B cell (primary cell): ENCODE measurements around the gene FAM120B. TPM values are rescaled to one million over a fixed set of nuclear protein-coding genes. Genes with fewer than 3 reads are reported as not detected.

Experiments used
- ATAC-seq: fragments of 200-7000 bp; cut with Tn5 transposase; one replicate; pipeline ENCODE4 v1.10.0; 2021; ENCODE audit warnings: low read depth, mild to moderate bottlenecking, moderate number of reproducible peaks, moderate library complexity
- CTCF ChIA-PET: fragments of 350-600 bp; sonication (Branson Sonifier 250); formaldehyde crosslinking; loops from one replicate; lab custom pipeline; 2021; ENCODE audit warnings: antibody characterized with exemption, inconsistent platforms; lab: Charles Lee
- POLR2A ChIA-PET: fragments of 350-600 bp; sonication (Branson Sonifier 250); formaldehyde crosslinking; loops from one replicate; lab custom pipeline; 2021; ENCODE audit warnings: antibody characterized with exemption; lab: Charles Lee
- DNase-seq: peaks from one replicate; pipeline ENCODE4 v3.0.0; 2013
- H2AFZ ChIP-seq: 2 replicates; pipeline ENCODE4 v1.6.1; 2012; ENCODE audit warnings: mild to moderate bottlenecking, low read depth, low read length; ENCODE audit not compliant: insufficient read depth, poor library complexity, severe bottlenecking
- H3K27ac ChIP-seq, 2 donors: 1 replicate in 1 of 2; 2 replicates in 1 of 2; pipeline ENCODE4 v1.5.1; 2012 to 2013; ENCODE audit warnings: low read length in 2 of 2, mild to moderate bottlenecking in 2 of 2, moderate library complexity in 1 of 2
- H3K27me3 ChIP-seq, 4 experiments: fragments of 200-600 bp in 1 of 4; sonication (generic) in 1 of 4; replicated peaks in 1 of 4; 1 replicate in 2 of 4; 2 replicates in 2 of 4; pipeline versions ENCODE4 v1.6.1 to v1.7.0; 2013 to 2016; ENCODE audit warnings: low read length in 3 of 4, mild to moderate bottlenecking in 2 of 4, mixed read lengths in 1 of 4, moderate library complexity in 1 of 4; ENCODE audit not compliant: insufficient read depth in 4 of 4, control insufficient read depth in 3 of 4; ENCODE audit errors: control extremely low read depth in 1 of 4
- H3K36me3 ChIP-seq, 2 experiments: replicated peaks in 1 of 2; 1 replicate in 1 of 2; 2 replicates in 1 of 2; pipeline versions ENCODE4 v1.6.1 to v1.7.1; 2013; ENCODE audit warnings: low read length in 1 of 2; ENCODE audit not compliant: insufficient read depth in 2 of 2, control insufficient read depth in 1 of 2; ENCODE audit errors: control extremely low read depth in 1 of 2, extremely low read depth in 1 of 2
- H3K4me1 ChIP-seq, 2 donors: fragments of 200-600 bp in 1 of 2; sonication (generic) in 1 of 2; 1 replicate in 1 of 2; 2 replicates in 1 of 2; pipeline versions ENCODE4 v1.5.1 to v1.6.1; 2013 to 2017; ENCODE audit warnings: low read length in 2 of 2; ENCODE audit not compliant: control insufficient read depth in 2 of 2, insufficient read depth in 2 of 2
- H3K4me2 ChIP-seq: replicated peaks from 2 replicates; pipeline ENCODE3; 2012; ENCODE audit warnings: mild to moderate bottlenecking, low read depth, low read length; ENCODE audit not compliant: poor library complexity, severe bottlenecking
- H3K4me3 ChIP-seq, 5 experiments: fragments of 200-600 bp in 1 of 5; sonication (generic) in 1 of 5; 1 replicate in 3 of 5; 2 replicates in 2 of 5; pipeline versions ENCODE4 v1.5.1 to v1.7.0; 2011 to 2016; ENCODE audit warnings: low read length in 4 of 5, mild to moderate bottlenecking in 4 of 5, low read depth in 2 of 5, control low read depth in 1 of 5, moderate library complexity in 1 of 5; ENCODE audit not compliant: insufficient read depth in 1 of 5; ENCODE audit errors: control extremely low read depth in 1 of 5, extremely low read depth in 1 of 5
- H3K79me2 ChIP-seq: fragments of 200-600 bp; sonication (generic); one replicate; pipeline ENCODE4 v1.6.0; 2016; ENCODE audit warnings: low read length; ENCODE audit not compliant: control insufficient read depth, insufficient read depth
- H3K9ac ChIP-seq: fragments of 200-600 bp; sonication (generic); 2 replicates; pipeline ENCODE4 v1.6.1; 2017; ENCODE audit warnings: mild to moderate bottlenecking, low read length, moderate library complexity
- H3K9me3 ChIP-seq, 3 donors: one replicate each; pipeline versions ENCODE4 v1.6.1 to v1.7.1; 2013; ENCODE audit warnings: low read length in 2 of 3; ENCODE audit not compliant: control insufficient read depth in 2 of 3, insufficient read depth in 1 of 3; ENCODE audit errors: control extremely low read depth in 1 of 3
- H4K20me1 ChIP-seq: 2 replicates; pipeline ENCODE4 v1.6.0; 2012; ENCODE audit warnings: mild to moderate bottlenecking, low read length; ENCODE audit not compliant: insufficient read depth, control insufficient read depth, poor library complexity, severe bottlenecking
- H3K27ac Mint-ChIP-seq: one replicate; pipeline ENCODE4 v1.8.0; 2021; ENCODE audit warnings: mixed read lengths
- H3K27me3 Mint-ChIP-seq: one replicate; pipeline ENCODE4 v1.8.0; 2021; ENCODE audit warnings: mixed read lengths
- H3K4me1 Mint-ChIP-seq: one replicate; pipeline ENCODE4 v1.8.0; 2021; ENCODE audit warnings: mixed read lengths
- H3K4me3 Mint-ChIP-seq: one replicate; pipeline ENCODE4 v1.8.0; 2021; ENCODE audit warnings: mixed read lengths
- H3K9me3 Mint-ChIP-seq: one replicate; pipeline ENCODE4 v1.8.0; 2022; ENCODE audit warnings: mixed read lengths; ENCODE audit not compliant: insufficient read depth
- EZH2 ChIP-seq: IDR thresholded peaks from 2 replicates; pipeline ENCODE4 v1.6.1; 2012; ENCODE audit warnings: borderline replicate concordance, low read depth, mild to moderate bottlenecking, moderate library complexity, low read length; ENCODE audit not compliant: insufficient read depth, poor library complexity, severe bottlenecking
- WGBS: methylation state at CpG from one replicate; pipeline ENCODE4 v1.1.5; 2013; ENCODE audit warnings: missing lambda C conversion rate; ENCODE audit not compliant: insufficient coverage; 5-methylcytosine and 5-hydroxymethylcytosine counted together
- intact Hi-C: fragments of 100-400 bp; cut with micrococcal nuclease; formaldehyde crosslinking; loops from one replicate; pipeline ENCODE4 v1.10.0; 2022
- polyA plus RNA-seq: library from polyadenylated mRNA; depleted of rRNA; stranded (reverse); fragments of >200 nt; gene quantifications from 2 replicates; pipeline ENCODE4 v1.2.3, GENCODE V29; 2012
- total RNA-seq, 2 donors: library from RNA; stranded (reverse); fragments of 120-200 nt in 1 of 2; gene quantifications; 1 replicate in 1 of 2; 2 replicates in 1 of 2; pipeline versions ENCODE4 v1.2.3 to v1.2.4, GENCODE V29; 2013 to 2022
- TF ChIP-seq, protein P1 (sequence below): fragments of 200-600 bp; IDR thresholded peaks from one replicate; pipeline ENCODE4 v1.8.0; 2022; ENCODE audit warnings: antibody characterized with exemption, mild to moderate bottlenecking

Gene FAM120B
- total and polyA plus RNA-seq, 2 donors (not counting 1 experiment from before 2014, with no cell fraction given), result 12.5 to 51.7 TPM

DNA sequence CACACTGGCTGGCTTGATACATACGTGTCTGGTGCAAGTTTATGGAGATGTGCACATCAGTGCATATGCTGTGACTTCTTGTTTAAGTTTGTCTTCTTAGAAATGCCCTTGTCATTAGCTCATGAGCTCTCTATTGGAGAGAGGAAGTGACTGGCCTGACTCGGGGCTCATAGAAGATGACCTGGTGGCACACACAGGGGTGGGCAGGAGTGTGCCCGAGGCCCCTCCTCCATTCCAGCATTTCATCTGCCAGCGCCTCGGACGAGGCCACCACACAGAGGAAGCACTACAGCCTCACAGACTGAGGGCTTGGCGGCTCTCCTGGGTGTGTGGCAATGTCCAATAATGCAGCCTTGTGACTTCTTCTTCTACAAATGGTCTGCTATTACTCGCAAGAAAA is 109.7 kb downstream of the FAM120B start:
- H3K4me2 ChIP-seq, result no peak overlapping the region
- no peak for ATAC-seq

DNA sequence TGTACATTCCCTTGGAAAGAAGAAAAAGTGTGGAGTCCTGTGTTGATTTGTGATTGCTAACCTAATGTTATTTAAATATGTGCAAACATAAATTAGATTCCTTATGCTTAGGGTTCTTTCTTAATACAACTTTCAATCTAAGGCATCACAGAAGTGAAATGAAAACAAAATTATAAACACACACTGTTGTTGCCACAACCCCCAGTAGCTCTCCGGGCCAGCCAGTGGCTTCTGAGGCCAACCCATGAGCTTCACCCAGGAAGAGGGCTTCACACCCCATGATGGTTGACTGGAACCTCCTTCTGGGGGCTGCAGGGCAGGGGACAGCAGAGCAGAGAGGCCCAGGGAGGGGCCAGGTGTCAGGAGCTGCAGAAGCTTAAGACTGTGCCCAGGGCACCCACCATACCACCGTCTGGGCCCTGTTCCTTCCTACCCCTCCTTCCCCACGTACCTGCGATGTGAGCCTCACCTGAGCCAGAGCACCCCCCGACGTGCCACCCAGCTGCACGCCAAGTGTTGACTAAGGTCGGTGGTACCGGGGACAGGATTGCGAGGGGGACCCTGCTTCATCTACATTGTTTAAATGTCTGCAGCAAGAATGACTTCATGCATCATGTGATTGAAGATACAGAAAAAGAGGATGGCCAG is 110.5 kb downstream of the FAM120B start:
- Histone ChIP-seq H4K20me1 (no peaks in the 10 kb centered on the region), H3K36me3 (no peaks in the 10 kb centered on the region), H3K4me2 (no peak overlapping the region), H3K27me3 (peaks cover 0 to 12% (median 0%) of the 10 kb centered on the region in 4 experiments), H3K4me1 (no peaks in the 10 kb centered on the region), H3K79me2 (no peaks in the 10 kb centered on the region), H3K9ac (no peak overlapping the region), H3K4me3 (no peak overlapping the region), H3K27ac (no peak overlapping the region), H2AFZ (no peak overlapping the region), H3K9me3 (peaks cover 0 to 28% (median 5%) of the 10 kb centered on the region in 3 donors)
- Mint-ChIP-seq H3K27ac (no peak overlapping the region), H3K4me1 (no peaks in the 10 kb centered on the region), H3K27me3 (peaks cover 14% of the 10 kb centered on the region), H3K9me3 (no peaks in the 10 kb centered on the region), H3K4me3 (no peak overlapping the region)
- ChIA-PET CTCF (no interaction called here), POLR2A (no interaction called here)
- ATAC-seq, result no peak
- TF ChIP-seq EZH2, result no peak
- TF ChIP-seq, protein P1, sequence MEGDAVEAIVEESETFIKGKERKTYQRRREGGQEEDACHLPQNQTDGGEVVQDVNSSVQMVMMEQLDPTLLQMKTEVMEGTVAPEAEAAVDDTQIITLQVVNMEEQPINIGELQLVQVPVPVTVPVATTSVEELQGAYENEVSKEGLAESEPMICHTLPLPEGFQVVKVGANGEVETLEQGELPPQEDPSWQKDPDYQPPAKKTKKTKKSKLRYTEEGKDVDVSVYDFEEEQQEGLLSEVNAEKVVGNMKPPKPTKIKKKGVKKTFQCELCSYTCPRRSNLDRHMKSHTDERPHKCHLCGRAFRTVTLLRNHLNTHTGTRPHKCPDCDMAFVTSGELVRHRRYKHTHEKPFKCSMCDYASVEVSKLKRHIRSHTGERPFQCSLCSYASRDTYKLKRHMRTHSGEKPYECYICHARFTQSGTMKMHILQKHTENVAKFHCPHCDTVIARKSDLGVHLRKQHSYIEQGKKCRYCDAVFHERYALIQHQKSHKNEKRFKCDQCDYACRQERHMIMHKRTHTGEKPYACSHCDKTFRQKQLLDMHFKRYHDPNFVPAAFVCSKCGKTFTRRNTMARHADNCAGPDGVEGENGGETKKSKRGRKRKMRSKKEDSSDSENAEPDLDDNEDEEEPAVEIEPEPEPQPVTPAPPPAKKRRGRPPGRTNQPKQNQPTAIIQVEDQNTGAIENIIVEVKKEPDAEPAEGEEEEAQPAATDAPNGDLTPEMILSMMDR, result no peak
- intact Hi-C loops, result no loop called here
- no peak for DNase-seq
- WGBS, result 97% methylated on average over 10 of the region's 10 CpGs

More for the DNA sequence above, 109.7 kb downstream of the FAM120B start:
- Mint-ChIP-seq H3K27me3 (peaks cover 14% of the 10 kb centered on the region), H3K27ac (no peak overlapping the region), H3K4me3 (no peak overlapping the region), H3K9me3 (peaks cover 3% of the 10 kb centered on the region), H3K4me1 (no peaks in the 10 kb centered on the region)
- H2AFZ ChIP-seq, result no peak overlapping the region
- H3K4me3 ChIP-seq, result no peak overlapping the region
- no peak overlapping the region for H3K27ac ChIP-seq
- DNase-seq, result no peak
- H3K4me1 ChIP-seq, result no peaks in the 10 kb centered on the region
- no peaks in the 10 kb centered on the region for H3K79me2 ChIP-seq
- peaks cover 0 to 12% (median 0%) of the 10 kb centered on the region in 4 experiments for H3K27me3 ChIP-seq
- no peaks in the 10 kb centered on the region for H3K36me3 ChIP-seq
- 79% methylated on average over 7 of the region's 8 CpGs for WGBS
- TF ChIP-seq, protein P1, result no peak
- TF ChIP-seq EZH2, result no peak
- peaks cover 0 to 28% (median 6%) of the 10 kb centered on the region in 3 donors for H3K9me3 ChIP-seq
- ChIA-PET CTCF (no interaction called here), POLR2A (no interaction called here)
- no peaks in the 10 kb centered on the region for H4K20me1 ChIP-seq
- intact Hi-C loops, result no loop called here
- no peak overlapping the region for H3K9ac ChIP-seq
